GM12878 (cell line): Measurements from ENCODE around the gene DPEP1. TPM values are rescaled to one million over a fixed set of nuclear protein-coding genes. Genes with fewer than 3 reads are reported as not detected.

Experiments
- ATAC-seq: fragments of 200-7000 bp; cut with Tn5 transposase; 3 replicates; pipeline ENCODE4 v1.9.1; 2020; ENCODE audit warnings: mild to moderate bottlenecking, moderate library complexity
- BruUV-seq: library from RNA; stranded (reverse); fragments of 400-500 nt; replicated peaks from 2 replicates; lab custom pipeline; 2021; lab: Mats Ljungman, UMichigan
- CTCF ChIA-PET: fragments of 300-600 bp; sonication (Branson Sonifier 250); formaldehyde crosslinking; extraction: SDS; loops from one replicate; lab custom pipeline; 2021; ENCODE audit warnings: inconsistent platforms; lab: Yijun Ruan, JAX
- POLR2A ChIA-PET: fragments of 350-600 bp; formaldehyde crosslinking; extraction: SDS; loops from one replicate; lab custom pipeline; 2021; ENCODE audit warnings: inconsistent platforms; lab: Charles Lee
- RAD21 ChIA-PET: fragments of 300-600 bp; sonication (Branson Sonifier 250); formaldehyde crosslinking; loops from one replicate; lab custom pipeline; 2023; ENCODE audit warnings: antibody characterized with exemption; ENCODE audit not compliant: unreplicated experiment; lab: Charles Lee
- SMC1A ChIA-PET: fragments of 300-600 bp; sonication (Branson Sonifier 250); formaldehyde crosslinking; loops from one replicate; lab custom pipeline; 2023; ENCODE audit not compliant: unreplicated experiment, uncharacterized antibody; lab: Charles Lee
- DNase-seq: peaks from one replicate; pipeline ENCODE4 v3.0.0-alpha.2; 2011; ENCODE audit warnings: low read depth, low spot score
- FAIRE-seq: peaks from 3 replicates; lab custom pipeline; 2011; peaks lifted over from hg19 to GRCh38; lab: Jason Lieb, UNC
- H2AFZ ChIP-seq: 2 replicates; pipeline ENCODE4 v1.6.0; 2011; ENCODE audit warnings: low read depth, low read length, control low read depth; ENCODE audit not compliant: control insufficient read depth
- H3K27ac ChIP-seq: 2 replicates; pipeline ENCODE4 v1.5.1; 2011; ENCODE audit warnings: control low read depth; ENCODE audit not compliant: control insufficient read depth, insufficient read depth
- H3K27me3 ChIP-seq, 2 experiments: replicated peaks in 1 of 2; 2 replicates each; pipeline versions ENCODE4 v1.6.0 to v1.6.1; 2011; ENCODE audit warnings: low read length in 1 of 2; ENCODE audit not compliant: control insufficient read depth in 2 of 2, insufficient read depth in 2 of 2
- H3K36me3 ChIP-seq, 2 experiments: 2 replicates each; pipeline ENCODE4 v1.5.1; 2011; ENCODE audit warnings: low read length in 1 of 2; ENCODE audit not compliant: control insufficient read depth in 2 of 2, insufficient read depth in 2 of 2
- H3K4me1 ChIP-seq: 2 replicates; pipeline ENCODE4 v1.6.1; 2011; ENCODE audit warnings: mild to moderate bottlenecking, low read length, moderate library complexity, mixed read lengths; ENCODE audit not compliant: control insufficient read depth, insufficient read depth
- H3K4me2 ChIP-seq: 2 replicates; pipeline ENCODE4 v1.6.0; 2011; ENCODE audit warnings: control low read depth; ENCODE audit not compliant: control insufficient read depth, insufficient read depth
- H3K4me3 ChIP-seq: fragments of 200-600 bp; sonication (generic); 2 replicates; pipeline ENCODE4 v1.5.1; 2016
- H3K79me2 ChIP-seq: 2 replicates; pipeline ENCODE4 v1.6.0; 2011; ENCODE audit warnings: low read length; ENCODE audit not compliant: control insufficient read depth, insufficient read depth
- H3K9ac ChIP-seq: 2 replicates; pipeline ENCODE4 v1.8.0; 2011; ENCODE audit warnings: low read length, control low read depth, mixed read lengths; ENCODE audit not compliant: control insufficient read depth, insufficient read depth
- H3K9me3 ChIP-seq: replicated peaks from 3 replicates; pipeline ENCODE4 v1.5.1; 2011; ENCODE audit warnings: mild to moderate bottlenecking, low read length; ENCODE audit not compliant: control insufficient read depth, insufficient read depth
- H4K20me1 ChIP-seq: 2 replicates; pipeline ENCODE4 v1.6.0; 2011; ENCODE audit not compliant: control insufficient read depth, insufficient read depth
- BCL11A ChIP-seq: IDR thresholded peaks from 2 replicates; pipeline ENCODE4 v1.6.1; 2011; ENCODE audit warnings: low read depth, low read length
- BRCA1 ChIP-seq: IDR thresholded peaks from 2 replicates; pipeline ENCODE4 v1.6.1; 2011; ENCODE audit warnings: low read depth, low read length, improper control_type of control experiment
- CEBPB ChIP-seq, 2 experiments: fragments of 150-350 bp in 1 of 2; IDR thresholded peaks; 2 replicates each; pipeline ENCODE4 v1.6.1; 2012 to 2014; ENCODE audit warnings: low read depth in 2 of 2, low read length in 2 of 2, borderline replicate concordance in 1 of 2, inconsistent platforms in 1 of 2
- CREM ChIP-seq: IDR thresholded peaks from 2 replicates; pipeline ENCODE4 v1.6.1; 2014; ENCODE audit warnings: antibody characterized with exemption, low read depth
- EGR1 ChIP-seq, 2 experiments: IDR thresholded peaks; 1 replicate in 1 of 2; 2 replicates in 1 of 2; pipeline ENCODE4 v1.6.1; 2011 to 2012; ENCODE audit warnings: low read depth in 2 of 2, low read length in 2 of 2, borderline replicate concordance in 1 of 2, mild to moderate bottlenecking in 1 of 2, moderate library complexity in 1 of 2
- FOS ChIP-seq: IDR thresholded peaks from 3 replicates; pipeline ENCODE4 v1.6.1; 2011; ENCODE audit warnings: borderline replicate concordance; ENCODE audit not compliant: insufficient read length; ENCODE audit errors: extremely low read depth
- HCFC1 ChIP-seq: fragments of 150-350 bp; IDR thresholded peaks from 2 replicates; pipeline ENCODE4 v1.6.1; 2014; ENCODE audit warnings: low read length
- KAT2A ChIP-seq: conservative IDR thresholded peaks from 2 replicates; pipeline ENCODE4 v1.6.1; 2011; ENCODE audit warnings: low read depth, low read length; ENCODE audit not compliant: control insufficient read depth
- RCOR1 ChIP-seq: conservative IDR thresholded peaks from 2 replicates; pipeline ENCODE4 v1.6.1; 2012; ENCODE audit warnings: low read depth, low read length, improper control_type of control experiment
- SMAD1 ChIP-seq: fragments of 450-650 bp; IDR thresholded peaks from 2 replicates; pipeline ENCODE4 v1.6.1; 2018; ENCODE audit warnings: mild to moderate bottlenecking, low read depth; ENCODE audit not compliant: partially characterized antibody
- ZNF207 ChIP-seq: fragments of 450-650 bp; IDR thresholded peaks from 2 replicates; pipeline ENCODE4 v1.6.1; 2014; ENCODE audit warnings: antibody characterized with exemption, mild to moderate bottlenecking, borderline replicate concordance
- ZNF217 ChIP-seq: fragments of 450-650 bp; IDR thresholded peaks from 2 replicates; pipeline ENCODE4 v1.6.1; 2017; ENCODE audit warnings: antibody characterized with exemption, mild to moderate bottlenecking
- ZNF622 ChIP-seq: fragments of 450-650 bp; IDR thresholded peaks from 2 replicates; pipeline ENCODE4 v1.6.1; 2017; ENCODE audit warnings: mild to moderate bottlenecking, inconsistent platforms
- WGBS: methylation state at CpG from one replicate; pipeline ENCODE4 v1.1.6; 2016; ENCODE audit warnings: low lambda C conversion rate; ENCODE audit not compliant: insufficient replicate concordance, insufficient coverage; ENCODE audit errors: missing lambda C conversion rate; 5-methylcytosine and 5-hydroxymethylcytosine counted together
- in situ Hi-C: fragments of 300-500 bp; cut with MboI; formaldehyde crosslinking; loops from 9 replicates; pipeline ENCODE4 v1.14.3; 2018; ENCODE audit warnings: mixed read lengths
- intact Hi-C: fragments of 100-400 bp; cut with micrococcal nuclease; formaldehyde crosslinking; loops from one replicate; pipeline ENCODE4 v1.14.2; 2022; ENCODE audit not compliant: unreplicated experiment
- polyA plus RNA-seq, 11 experiments: library from polyadenylated mRNA; depleted of rRNA in 4 of 11; unstranded in 6 of 11; stranded (reverse) in 5 of 11; fragments of >200 nt; fragmentation: Nextera tagmentation in 4 of 11; fragmentation: Illumina TruSeq in 1 of 11; extraction: Ambion mirVana in 4 of 11; extraction: Trizol in 1 of 11; gene quantifications; 1 replicate in 1 of 11; 2 replicates in 10 of 11; pipeline versions ENCODE4 v1.2.1 to v1.2.3, GENCODE V29; 2011 to 2016; ENCODE audit warnings: inconsistent platforms in 2 of 11, missing spikeins in 2 of 11, low read depth in 1 of 11
- total RNA-seq, 4 experiments: library from RNA; depleted of rRNA in 3 of 4; stranded (reverse); fragments of >200 nt in 3 of 4; fragmentation: Illumina TruSeq in 1 of 4; extraction: Trizol in 1 of 4; gene quantifications; 2 replicates each; pipeline versions ENCODE4 v1.2.1 to v1.2.3, GENCODE V29; 2013 to 2021
- TF ChIP-seq, protein P1 (sequence below): IDR thresholded peaks from 2 replicates; pipeline ENCODE4 v1.6.1; 2011; ENCODE audit warnings: mild to moderate bottlenecking, low read depth, low read length, moderate library complexity; ENCODE audit not compliant: insufficient replicate concordance
- TF ChIP-seq, protein P2 (sequence below): fragments of 450-650 bp; formaldehyde crosslinking; IDR thresholded peaks from 2 replicates; pipeline ENCODE4 v1.4.0; 2022; ENCODE audit warnings: mild to moderate bottlenecking, moderate library complexity
- TF ChIP-seq, protein P3 (sequence below): IDR thresholded peaks from 2 replicates; pipeline ENCODE4 v1.6.1; 2012; ENCODE audit warnings: improper control_type of control experiment, low read depth, low read length; ENCODE audit not compliant: insufficient replicate concordance

Gene DPEP1
- total and polyA plus RNA-seq, 10 of the 15 experiments (the other 5 are each of a cell fraction or from before 2014, with no cell fraction given) = not detected

DNA sequence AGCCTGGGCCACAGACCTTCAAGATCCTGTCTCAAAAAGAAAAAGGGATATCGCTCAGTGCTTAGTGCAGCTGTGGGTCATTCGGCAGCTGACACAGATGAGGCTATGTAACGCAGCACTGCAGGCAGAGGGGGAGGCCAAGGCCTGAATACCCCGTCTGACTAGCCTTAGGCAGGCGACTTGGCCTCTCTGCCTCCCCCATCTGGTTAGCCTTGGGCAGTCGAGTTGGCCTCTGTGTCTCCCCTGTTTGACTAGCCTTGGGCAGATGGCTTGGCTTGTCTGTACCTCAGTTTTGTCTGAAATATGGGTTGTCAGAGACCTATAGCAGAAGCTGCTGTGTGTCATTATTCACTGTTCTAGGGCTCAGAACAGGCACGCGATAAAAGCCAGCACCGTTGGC lies 54.2 kb downstream of the DPEP1 start:
- FAIRE-seq = no peak
- H3K4me1 ChIP-seq = no peaks in the 10 kb centered on the region
- no peaks in the 10 kb centered on the region for H4K20me1 ChIP-seq
- in situ Hi-C loops (no loop called here), intact Hi-C loops (no loop called here)
- H3K36me3 ChIP-seq = no peaks in the 10 kb centered on the region
- no peak overlapping the region for H3K4me3 ChIP-seq
- H3K9me3 ChIP-seq = no peaks in the 10 kb centered on the region; the same call in 2 of the 3 replicates
- WGBS = 68% methylated on average over 9 of the region's 9 CpGs
- POLR2A ChIA-PET = no interaction called here
- H3K4me2 ChIP-seq = no peak overlapping the region
- RAD21 ChIA-PET = no interaction called here
- BruUV-seq = no TSS peak
- CTCF ChIA-PET = interaction anchor here (0.7 kb wide), 1 partner anchor 33 kb away, joined by 3 read pairs; no protein-coding TSS in a partner anchor
- ATAC-seq = no peak
- no peaks in the 10 kb centered on the region for H3K27me3 ChIP-seq
- H2AFZ ChIP-seq = no peak overlapping the region
- no peak for DNase-seq
- TF ChIP-seq, protein P1, sequence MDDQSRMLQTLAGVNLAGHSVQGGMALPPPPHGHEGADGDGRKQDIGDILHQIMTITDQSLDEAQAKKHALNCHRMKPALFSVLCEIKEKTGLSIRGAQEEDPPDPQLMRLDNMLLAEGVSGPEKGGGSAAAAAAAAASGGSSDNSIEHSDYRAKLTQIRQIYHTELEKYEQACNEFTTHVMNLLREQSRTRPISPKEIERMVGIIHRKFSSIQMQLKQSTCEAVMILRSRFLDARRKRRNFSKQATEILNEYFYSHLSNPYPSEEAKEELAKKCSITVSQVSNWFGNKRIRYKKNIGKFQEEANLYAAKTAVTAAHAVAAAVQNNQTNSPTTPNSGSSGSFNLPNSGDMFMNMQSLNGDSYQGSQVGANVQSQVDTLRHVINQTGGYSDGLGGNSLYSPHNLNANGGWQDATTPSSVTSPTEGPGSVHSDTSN = no peak
- TF ChIP-seq ZNF217 (no peak), KAT2A (no peak), BCL11A (no peak), HCFC1 (no peak), SMAD1 (no peak), CREM (no peak), EGR1 (IDR thresholded peaks at IDR 0.05; ENCODE audit: borderline replicate concordance in 1 of 2, low read depth in 2 of 2, low read length in 2 of 2) (no peak), ZNF622 (no peak), ZNF207 (no peak), CEBPB (IDR thresholded peaks at IDR 0.05; ENCODE audit: borderline replicate concordance in 1 of 2, low read depth in 2 of 2, low read length in 2 of 2) (no peak), RCOR1 (no peak), FOS (no peak), BRCA1 (no peak)
- TF ChIP-seq, protein P2, sequence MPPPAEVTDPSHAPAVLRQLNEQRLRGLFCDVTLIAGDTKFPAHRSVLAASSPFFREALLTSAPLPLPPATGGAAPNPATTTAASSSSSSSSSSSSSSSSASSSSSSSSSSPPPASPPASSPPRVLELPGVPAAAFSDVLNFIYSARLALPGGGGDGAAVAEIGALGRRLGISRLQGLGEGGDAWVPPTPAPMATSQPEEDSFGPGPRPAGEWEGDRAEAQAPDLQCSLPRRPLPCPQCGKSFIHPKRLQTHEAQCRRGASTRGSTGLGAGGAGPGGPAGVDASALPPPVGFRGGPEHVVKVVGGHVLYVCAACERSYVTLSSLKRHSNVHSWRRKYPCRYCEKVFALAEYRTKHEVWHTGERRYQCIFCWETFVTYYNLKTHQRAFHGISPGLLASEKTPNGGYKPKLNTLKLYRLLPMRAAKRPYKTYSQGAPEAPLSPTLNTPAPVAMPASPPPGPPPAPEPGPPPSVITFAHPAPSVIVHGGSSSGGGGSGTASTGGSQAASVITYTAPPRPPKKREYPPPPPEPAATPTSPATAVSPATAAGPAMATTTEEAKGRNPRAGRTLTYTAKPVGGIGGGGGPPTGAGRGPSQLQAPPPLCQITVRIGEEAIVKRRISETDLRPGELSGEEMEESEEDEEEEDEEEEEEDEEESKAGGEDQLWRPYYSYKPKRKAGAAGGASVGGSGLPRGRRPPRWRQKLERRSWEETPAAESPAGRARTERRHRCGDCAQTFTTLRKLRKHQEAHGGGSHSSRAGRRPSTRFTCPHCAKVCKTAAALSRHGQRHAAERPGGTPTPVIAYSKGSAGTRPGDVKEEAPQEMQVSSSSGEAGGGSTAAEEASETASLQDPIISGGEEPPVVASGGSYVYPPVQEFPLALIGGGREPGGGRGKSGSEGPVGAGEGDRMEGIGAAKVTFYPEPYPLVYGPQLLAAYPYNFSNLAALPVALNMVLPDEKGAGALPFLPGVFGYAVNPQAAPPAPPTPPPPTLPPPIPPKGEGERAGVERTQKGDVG (CRISPR knock-in tag) = no peak
- TF ChIP-seq, protein P3, sequence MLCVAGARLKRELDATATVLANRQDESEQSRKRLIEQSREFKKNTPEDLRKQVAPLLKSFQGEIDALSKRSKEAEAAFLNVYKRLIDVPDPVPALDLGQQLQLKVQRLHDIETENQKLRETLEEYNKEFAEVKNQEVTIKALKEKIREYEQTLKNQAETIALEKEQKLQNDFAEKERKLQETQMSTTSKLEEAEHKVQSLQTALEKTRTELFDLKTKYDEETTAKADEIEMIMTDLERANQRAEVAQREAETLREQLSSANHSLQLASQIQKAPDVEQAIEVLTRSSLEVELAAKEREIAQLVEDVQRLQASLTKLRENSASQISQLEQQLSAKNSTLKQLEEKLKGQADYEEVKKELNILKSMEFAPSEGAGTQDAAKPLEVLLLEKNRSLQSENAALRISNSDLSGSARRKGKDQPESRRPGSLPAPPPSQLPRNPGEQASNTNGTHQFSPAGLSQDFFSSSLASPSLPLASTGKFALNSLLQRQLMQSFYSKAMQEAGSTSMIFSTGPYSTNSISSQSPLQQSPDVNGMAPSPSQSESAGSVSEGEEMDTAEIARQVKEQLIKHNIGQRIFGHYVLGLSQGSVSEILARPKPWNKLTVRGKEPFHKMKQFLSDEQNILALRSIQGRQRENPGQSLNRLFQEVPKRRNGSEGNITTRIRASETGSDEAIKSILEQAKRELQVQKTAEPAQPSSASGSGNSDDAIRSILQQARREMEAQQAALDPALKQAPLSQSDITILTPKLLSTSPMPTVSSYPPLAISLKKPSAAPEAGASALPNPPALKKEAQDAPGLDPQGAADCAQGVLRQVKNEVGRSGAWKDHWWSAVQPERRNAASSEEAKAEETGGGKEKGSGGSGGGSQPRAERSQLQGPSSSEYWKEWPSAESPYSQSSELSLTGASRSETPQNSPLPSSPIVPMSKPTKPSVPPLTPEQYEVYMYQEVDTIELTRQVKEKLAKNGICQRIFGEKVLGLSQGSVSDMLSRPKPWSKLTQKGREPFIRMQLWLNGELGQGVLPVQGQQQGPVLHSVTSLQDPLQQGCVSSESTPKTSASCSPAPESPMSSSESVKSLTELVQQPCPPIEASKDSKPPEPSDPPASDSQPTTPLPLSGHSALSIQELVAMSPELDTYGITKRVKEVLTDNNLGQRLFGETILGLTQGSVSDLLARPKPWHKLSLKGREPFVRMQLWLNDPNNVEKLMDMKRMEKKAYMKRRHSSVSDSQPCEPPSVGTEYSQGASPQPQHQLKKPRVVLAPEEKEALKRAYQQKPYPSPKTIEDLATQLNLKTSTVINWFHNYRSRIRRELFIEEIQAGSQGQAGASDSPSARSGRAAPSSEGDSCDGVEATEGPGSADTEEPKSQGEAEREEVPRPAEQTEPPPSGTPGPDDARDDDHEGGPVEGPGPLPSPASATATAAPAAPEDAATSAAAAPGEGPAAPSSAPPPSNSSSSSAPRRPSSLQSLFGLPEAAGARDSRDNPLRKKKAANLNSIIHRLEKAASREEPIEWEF = no peak
- no peaks in the 10 kb centered on the region for H3K79me2 ChIP-seq
- H3K9ac ChIP-seq = no peak overlapping the region
- SMC1A ChIA-PET = no interaction called here
- no peak overlapping the region for H3K27ac ChIP-seq
